Measurements from ENCODE around the gene DZIP1. TPM values are rescaled to one million over a fixed set of nuclear protein-coding genes. Genes with fewer than 3 reads are reported as not detected.

Gene DZIP1
- total and polyA plus RNA-seq, 2 donors: 22.9 to 52.2 TPM

- DNase-seq (ENCODE audit: extremely low spot score): no peak
- Histone ChIP-seq H3K4me3 (ENCODE audit: low read depth, low read length) (no peak overlapping the region), H3K4me1 (ENCODE audit: insufficient read depth) (no peaks in the 10 kb centered on the region), H3K36me3 (ENCODE audit: insufficient read depth) (no peaks in the 10 kb centered on the region), H3K27ac (ENCODE audit: low read depth) (no peak overlapping the region)
These were observed 15.0 kb upstream of the DZIP1 start for GRCh38 chr13:95659500-95659899.

- 57% methylated on average over 3 of the region's 3 CpGs for WGBS
- no peak for DNase-seq (ENCODE audit: extremely low spot score)
- H3K27ac ChIP-seq (ENCODE audit: low read depth): no peak overlapping the region
These were observed 12.0 kb upstream of the DZIP1 start for GRCh38 chr13:95656386-95657015.

GRCh38 chr13:95652821-95653220 lies 8.3 kb upstream of the DZIP1 start:
- no peak overlapping the region for H3K4me3 ChIP-seq (ENCODE audit: low read depth, low read length)
- H3K36me3 ChIP-seq (ENCODE audit: insufficient read depth): no peaks in the 10 kb centered on the region
- no peak overlapping the region for H3K27ac ChIP-seq (ENCODE audit: low read depth)
- no peak for DNase-seq (ENCODE audit: extremely low spot score)
- 47% methylated on average over 3 of the region's 3 CpGs for WGBS
- H3K4me1 ChIP-seq (ENCODE audit: insufficient read depth): no peaks in the 10 kb centered on the region

More at GRCh38 chr13:95656386-95657015, 12.0 kb upstream of the DZIP1 start:
- Histone ChIP-seq H3K4me3 (ENCODE audit: low read depth, low read length) (no peak overlapping the region), H3K36me3 (ENCODE audit: insufficient read depth) (no peaks in the 10 kb centered on the region), H3K4me1 (ENCODE audit: insufficient read depth) (no peaks in the 10 kb centered on the region)

GRCh38 chr13:95652244-95652764 lies 7.8 kb upstream of the DZIP1 start:
- no peak for DNase-seq (ENCODE audit: extremely low spot score)
- Histone ChIP-seq H3K27ac (ENCODE audit: low read depth) (no peak overlapping the region), H3K4me1 (ENCODE audit: insufficient read depth) (no peaks in the 10 kb centered on the region), H3K36me3 (ENCODE audit: insufficient read depth) (no peaks in the 10 kb centered on the region), H3K4me3 (ENCODE audit: low read depth, low read length) (no peak overlapping the region)
- 37% methylated on average over 1 of the region's 1 CpG for WGBS

GRCh38 chr13:95650696-95651095 lies 6.2 kb upstream of the DZIP1 start:
- Histone ChIP-seq H3K36me3 (ENCODE audit: insufficient read depth) (no peaks in the 10 kb centered on the region), H3K27ac (ENCODE audit: low read depth) (no peak overlapping the region), H3K4me3 (ENCODE audit: low read depth, low read length) (no peak overlapping the region), H3K4me1 (ENCODE audit: insufficient read depth) (no peaks in the 10 kb centered on the region)
- DNase-seq (ENCODE audit: extremely low spot score): no peak
- 87% methylated on average over 5 of the region's 5 CpGs for WGBS

GRCh38 chr13:95647321-95647720 lies 2.8 kb upstream of the DZIP1 start:
- no peak overlapping the region for H3K27ac ChIP-seq (ENCODE audit: low read depth)
- H3K36me3 ChIP-seq (ENCODE audit: insufficient read depth): no peaks in the 10 kb centered on the region
- no peak overlapping the region for H3K4me3 ChIP-seq (ENCODE audit: low read depth, low read length)
- WGBS: 72% methylated on average over 6 of the region's 6 CpGs
- no peaks in the 10 kb centered on the region for H3K4me1 ChIP-seq (ENCODE audit: insufficient read depth)
- no peak for DNase-seq (ENCODE audit: extremely low spot score)

- peak overlapping the region; percentile 19 for H3K27ac ChIP-seq (ENCODE audit: low read depth)
These were observed 439 bp downstream of the DZIP1 start for GRCh38 chr13:95643936-95644598.

GRCh38 chr13:95643571-95643935 lies 953 bp downstream of the DZIP1 start:
- Histone ChIP-seq H3K36me3 (ENCODE audit: insufficient read depth) (no peaks in the 10 kb centered on the region), H3K4me3 (ENCODE audit: low read depth, low read length) (peak overlapping the region; percentile 70), H3K4me1 (ENCODE audit: insufficient read depth) (no peaks in the 10 kb centered on the region), H3K27ac (ENCODE audit: low read depth) (peak overlapping the region; percentile 19)
- WGBS: 7% methylated on average over 16 of the region's 16 CpGs
- no peak for DNase-seq (ENCODE audit: extremely low spot score)

More at GRCh38 chr13:95643936-95644598, 439 bp downstream of the DZIP1 start:
- Histone ChIP-seq H3K4me1 (ENCODE audit: insufficient read depth) (no peaks in the 10 kb centered on the region), H3K36me3 (ENCODE audit: insufficient read depth) (no peaks in the 10 kb centered on the region), H3K4me3 (ENCODE audit: low read depth, low read length) (peak overlapping the region; percentile 70)
- DNase-seq (ENCODE audit: extremely low spot score): no peak
- 1% methylated on average over 62 of the region's 62 CpGs for WGBS

- Histone ChIP-seq H3K4me1 (ENCODE audit: insufficient read depth) (no peaks in the 10 kb centered on the region), H3K4me3 (ENCODE audit: low read depth, low read length) (no peak overlapping the region), H3K27ac (ENCODE audit: low read depth) (no peak overlapping the region), H3K36me3 (ENCODE audit: insufficient read depth) (no peaks in the 10 kb centered on the region)
- no peak for DNase-seq (ENCODE audit: extremely low spot score)
- 42% methylated on average over 3 of the region's 3 CpGs for WGBS
These were observed 1.5 kb downstream of the DZIP1 start for GRCh38 chr13:95642999-95643398.

- DNase-seq (ENCODE audit: extremely low spot score): no peak
- 7% methylated on average over 35 of the region's 35 CpGs for WGBS
- Histone ChIP-seq H3K4me3 (ENCODE audit: low read depth, low read length) (peak overlapping the region; percentile 50), H3K27ac (ENCODE audit: low read depth) (no peak overlapping the region), H3K36me3 (ENCODE audit: insufficient read depth) (no peaks in the 10 kb centered on the region), H3K4me1 (ENCODE audit: insufficient read depth) (no peaks in the 10 kb centered on the region)
These were observed 2.4 kb downstream of the DZIP1 start for GRCh38 chr13:95642028-95642621.

GRCh38 chr13:95641291-95642027 lies 3.0 kb downstream of the DZIP1 start:
- H3K27ac ChIP-seq (ENCODE audit: low read depth): no peak overlapping the region

GRCh38 chr13:95636853-95637252 lies 7.7 kb downstream of the DZIP1 start:
- H3K36me3 ChIP-seq (ENCODE audit: insufficient read depth): no peaks in the 10 kb centered on the region
- no peak for DNase-seq (ENCODE audit: extremely low spot score)
- H3K4me1 ChIP-seq (ENCODE audit: insufficient read depth): no peaks in the 10 kb centered on the region
- no peak overlapping the region for H3K4me3 ChIP-seq (ENCODE audit: low read depth, low read length)
- H3K27ac ChIP-seq (ENCODE audit: low read depth): no peak overlapping the region

More at GRCh38 chr13:95641291-95642027, 3.0 kb downstream of the DZIP1 start:
- H3K36me3 ChIP-seq (ENCODE audit: insufficient read depth): no peaks in the 10 kb centered on the region
- DNase-seq (ENCODE audit: extremely low spot score): no peak
- WGBS: 19% methylated on average over 58 of the region's 58 CpGs
- no peaks in the 10 kb centered on the region for H3K4me1 ChIP-seq (ENCODE audit: insufficient read depth)
- peak overlapping the region; percentile 50 for H3K4me3 ChIP-seq (ENCODE audit: low read depth, low read length)

- 93% methylated on average over 3 of the region's 3 CpGs for WGBS
- no peak overlapping the region for H3K27ac ChIP-seq (ENCODE audit: low read depth)
- H3K4me3 ChIP-seq (ENCODE audit: low read depth, low read length): no peak overlapping the region
- no peak for DNase-seq (ENCODE audit: extremely low spot score)
- H3K36me3 ChIP-seq (ENCODE audit: insufficient read depth): no peaks in the 10 kb centered on the region
- H3K4me1 ChIP-seq (ENCODE audit: insufficient read depth): no peaks in the 10 kb centered on the region
These were observed 13.9 kb downstream of the DZIP1 start for GRCh38 chr13:95630593-95630992.

All from urinary bladder (tissue), 4 donors.